NOMO-1 treated with DMSO at 0.1 percent for 48 hours (cell line): ENCODE measurements around the gene DHH.

ENCODE experiments used
- DNase-seq: peaks from one replicate; lab custom pipeline; 2025; ENCODE audit not compliant: unreplicated experiment; lab: John Stamatoyannopoulos, UW

DHH gene

DNA sequence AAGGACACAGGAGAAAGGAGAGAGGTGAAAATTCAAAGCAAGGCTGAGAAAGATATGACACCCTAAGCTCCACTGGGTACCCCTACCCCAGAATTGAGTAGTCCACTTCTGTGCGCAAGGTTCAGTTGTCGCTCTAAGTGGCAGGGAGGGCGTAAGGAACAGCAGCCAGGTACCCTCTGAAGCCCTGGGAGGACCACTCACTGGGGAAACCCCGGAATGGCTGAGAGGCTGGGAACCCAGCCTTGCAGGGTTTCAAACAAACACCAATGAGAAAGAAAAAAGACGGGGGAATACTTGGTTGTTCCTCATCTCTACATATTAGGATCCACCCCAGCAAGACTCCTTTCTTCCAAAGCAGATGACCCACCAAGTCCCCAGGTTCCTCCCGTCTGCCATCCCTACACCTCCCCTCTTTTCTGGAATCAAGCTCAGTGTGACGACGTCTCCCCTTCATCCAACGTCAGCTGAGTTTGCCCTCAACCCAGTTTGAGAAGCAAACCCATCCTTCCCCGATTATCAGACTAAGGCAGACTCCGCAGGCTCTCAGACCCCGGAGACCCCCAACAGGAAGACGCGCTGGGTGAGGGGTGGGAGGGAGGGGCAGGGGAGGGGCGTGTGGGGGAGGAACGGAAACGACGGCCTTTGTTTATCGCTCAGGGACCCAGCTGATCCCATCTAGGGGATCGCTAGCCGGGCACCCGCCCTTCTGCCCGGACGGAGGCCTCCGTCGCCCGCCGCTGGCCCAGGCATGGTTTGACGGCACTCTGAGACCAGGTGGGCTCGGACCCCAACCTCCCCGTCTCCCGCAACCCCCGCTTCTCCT, 15.3 kb upstream of the DHH start:
- no peak for DNase-seq

DNA sequence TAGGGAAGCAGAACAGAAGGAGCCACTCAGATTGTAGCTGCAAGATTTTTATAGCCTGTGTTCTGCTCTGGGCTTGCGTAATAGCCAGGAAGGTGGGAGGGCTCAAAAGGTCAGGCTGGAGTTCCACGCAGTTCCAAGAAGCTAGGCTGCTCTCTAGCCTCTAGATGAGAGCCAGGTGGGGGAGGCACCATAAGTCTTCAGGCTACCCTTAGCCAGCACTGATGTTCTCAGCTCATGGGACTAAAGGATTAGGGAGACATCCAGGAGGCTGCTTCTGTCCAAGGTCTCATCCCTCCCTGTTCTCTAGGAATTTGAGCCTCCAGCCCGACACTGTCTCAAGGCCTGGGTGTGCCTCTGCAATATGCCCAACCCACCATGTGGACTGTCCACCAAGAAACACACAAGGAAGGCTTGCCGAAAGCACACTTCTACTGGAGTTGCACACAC, 14.4 kb upstream of the DHH start:
- peak; percentile 76 for DNase-seq

DNA sequence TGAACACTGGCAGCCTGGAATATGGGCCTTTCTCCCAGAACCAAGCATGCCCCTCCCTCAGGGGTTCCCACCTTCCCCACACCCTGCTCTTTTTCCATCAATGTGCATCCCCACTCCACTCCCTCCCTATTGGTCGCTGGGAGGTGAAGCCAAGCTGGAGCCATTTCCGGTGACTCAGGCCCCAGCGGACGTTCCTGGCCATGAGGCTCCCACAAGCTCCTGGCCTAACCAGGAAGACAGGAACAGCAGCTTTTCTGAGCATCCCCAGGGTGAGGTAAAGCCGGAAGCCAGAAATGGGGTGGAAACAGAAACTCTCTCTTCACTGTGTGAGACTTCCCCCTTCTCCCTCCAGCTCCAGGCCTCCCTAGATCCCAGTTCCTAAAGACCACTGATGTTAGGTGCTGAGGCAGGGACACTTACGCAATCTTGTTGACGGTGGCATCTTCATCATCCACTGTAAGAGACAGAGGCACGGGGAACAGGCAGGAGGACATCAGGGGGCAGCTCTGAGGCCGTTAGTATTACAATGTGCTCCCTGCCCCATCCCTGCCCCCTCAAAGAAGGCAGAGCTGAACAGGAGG, 11.0 kb upstream of the DHH start:
- no peak for DNase-seq

DNA sequence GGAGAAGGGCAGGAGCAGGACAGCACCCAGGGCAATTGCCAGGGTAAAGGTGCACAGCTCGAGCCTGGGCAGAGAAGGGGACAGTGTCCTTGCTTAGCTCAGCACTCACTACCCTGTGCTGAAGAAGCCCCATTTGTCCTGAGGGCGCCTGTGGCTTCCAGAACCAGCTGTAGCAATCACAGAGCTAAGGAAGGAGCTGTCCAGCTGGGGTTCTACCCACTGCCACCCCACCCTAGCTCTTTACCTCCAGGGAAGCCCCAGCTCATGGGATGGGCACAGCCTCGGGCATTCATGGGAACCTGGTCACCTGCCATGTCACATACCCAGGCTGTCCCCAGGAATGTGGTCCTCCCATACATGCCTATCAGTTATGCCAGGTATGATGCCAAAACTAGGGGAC, 10.2 kb upstream of the DHH start:
- DNase-seq = no peak

DNA sequence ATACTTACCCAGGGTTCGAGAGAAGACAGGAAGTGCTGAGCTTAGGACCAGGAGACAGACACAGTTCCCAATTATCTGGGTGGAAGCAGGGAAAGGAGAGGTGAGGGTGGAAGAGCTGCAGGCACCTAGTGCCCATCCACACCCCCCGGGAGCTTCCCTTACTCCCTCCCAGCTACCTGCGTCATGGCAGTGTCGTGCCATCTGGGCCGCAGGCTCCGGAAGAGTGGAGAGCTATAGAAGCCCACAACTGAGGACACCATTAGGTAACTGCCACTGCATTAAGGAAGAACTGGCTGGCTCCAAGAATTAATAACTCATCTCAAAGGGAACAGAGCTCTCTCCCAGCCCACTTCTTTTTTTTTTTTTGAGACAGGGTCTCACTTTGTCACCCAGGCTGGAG, 5.8 kb upstream of the DHH start:
- no peak for DNase-seq

DNA sequence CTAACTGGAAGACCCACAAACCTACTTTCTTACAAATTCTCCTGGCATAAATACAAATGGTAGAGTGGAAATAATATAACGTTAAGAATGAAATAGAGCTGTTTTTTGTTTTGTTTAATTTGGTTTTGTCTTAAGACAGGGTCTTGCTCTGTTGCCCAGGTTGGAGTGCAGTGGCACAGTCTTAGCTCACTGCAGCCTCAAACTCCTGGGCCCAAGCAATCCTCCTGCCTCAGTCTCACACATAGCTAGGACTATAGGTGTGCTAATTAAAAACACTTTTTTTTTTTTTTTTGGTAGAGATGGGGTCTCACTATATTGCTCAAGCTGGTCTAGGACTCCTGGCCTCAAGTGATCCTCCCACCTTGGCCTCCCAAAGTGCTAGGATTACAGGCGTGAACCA, 4.1 kb upstream of the DHH start:
- no peak for DNase-seq

DNA sequence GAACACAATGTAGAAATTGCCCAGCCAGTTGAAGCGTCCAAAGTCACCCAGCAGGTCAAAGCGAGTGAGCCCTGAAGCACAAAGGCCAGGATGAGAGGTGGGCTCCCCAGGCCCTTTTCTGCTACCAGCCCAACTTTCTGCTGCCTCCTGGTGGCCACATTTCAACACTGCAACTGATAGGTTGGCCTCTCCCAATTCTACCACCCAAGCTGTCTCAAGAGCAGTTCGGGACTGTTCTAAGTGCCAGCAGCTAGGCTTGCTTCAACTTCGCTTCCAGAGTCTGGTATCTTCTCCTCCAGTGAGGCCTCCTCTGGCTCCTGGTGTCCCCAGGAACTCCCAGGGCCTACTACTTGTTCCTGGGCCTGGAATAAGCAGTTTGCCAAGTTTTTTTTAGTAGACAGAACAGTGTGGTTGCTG, 3.4 kb upstream of the DHH start:
- peak; percentile 31 for DNase-seq

DNA sequence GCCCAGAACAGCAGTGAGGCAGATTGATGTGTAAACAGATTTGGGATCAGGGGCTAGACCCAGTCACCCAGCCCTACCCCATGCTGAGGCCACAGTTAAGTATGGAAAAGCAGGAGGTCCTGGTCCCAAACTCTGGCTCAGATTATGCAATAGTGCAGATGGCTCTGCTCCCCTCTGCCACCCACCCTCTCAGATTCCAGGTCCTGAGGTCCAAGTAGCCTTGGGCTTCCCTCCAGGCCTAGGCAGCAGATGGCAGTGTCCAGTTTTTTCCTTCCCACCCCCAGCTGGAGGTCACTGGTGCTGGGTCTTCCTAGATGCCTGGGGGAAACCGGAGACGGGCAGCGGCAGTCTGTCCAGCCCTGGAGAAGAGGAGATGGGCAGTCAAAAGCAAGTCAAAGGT, 2.8 kb upstream of the DHH start:
- DNase-seq = no peak

DNA sequence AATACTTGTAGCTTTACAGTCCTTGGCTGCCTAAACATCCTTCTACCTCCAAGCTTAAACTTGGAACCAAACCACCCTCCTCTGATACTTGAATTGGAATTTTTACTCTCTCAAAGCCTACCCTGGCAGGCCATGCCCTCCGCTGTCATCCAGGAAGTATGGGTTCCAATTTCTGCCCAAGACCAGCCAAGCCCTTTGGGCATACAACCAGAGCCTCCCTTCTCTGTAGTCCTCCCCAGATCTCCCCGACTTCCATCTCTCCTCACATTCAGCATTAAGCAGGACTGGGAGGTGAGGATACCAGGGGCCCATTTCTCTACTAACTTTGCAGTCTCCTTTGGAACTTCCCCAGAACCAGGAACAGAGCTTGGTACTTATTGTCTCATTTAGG, 369 bp upstream of the DHH start:
- DNase-seq = no peak

DNA sequence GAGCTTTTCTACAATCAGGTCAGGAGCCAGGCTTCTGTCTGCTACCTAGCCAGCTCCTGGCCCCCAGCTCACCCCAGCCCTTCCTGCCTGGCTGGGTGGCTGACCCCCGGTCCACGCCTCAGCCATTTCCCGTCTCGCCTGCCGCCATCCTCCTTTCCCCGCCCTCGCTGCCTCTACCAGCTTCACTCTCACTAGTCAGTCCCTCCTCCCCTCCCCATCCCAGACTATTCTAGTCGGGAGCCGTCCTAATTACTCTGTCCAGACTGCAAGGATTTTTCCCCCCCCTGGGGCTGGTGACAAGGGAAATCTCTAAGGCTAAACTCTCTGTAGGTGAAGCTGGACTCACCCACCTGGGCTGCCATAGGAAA, 825 bp downstream of the DHH start:
- DNase-seq = no peak

DNA sequence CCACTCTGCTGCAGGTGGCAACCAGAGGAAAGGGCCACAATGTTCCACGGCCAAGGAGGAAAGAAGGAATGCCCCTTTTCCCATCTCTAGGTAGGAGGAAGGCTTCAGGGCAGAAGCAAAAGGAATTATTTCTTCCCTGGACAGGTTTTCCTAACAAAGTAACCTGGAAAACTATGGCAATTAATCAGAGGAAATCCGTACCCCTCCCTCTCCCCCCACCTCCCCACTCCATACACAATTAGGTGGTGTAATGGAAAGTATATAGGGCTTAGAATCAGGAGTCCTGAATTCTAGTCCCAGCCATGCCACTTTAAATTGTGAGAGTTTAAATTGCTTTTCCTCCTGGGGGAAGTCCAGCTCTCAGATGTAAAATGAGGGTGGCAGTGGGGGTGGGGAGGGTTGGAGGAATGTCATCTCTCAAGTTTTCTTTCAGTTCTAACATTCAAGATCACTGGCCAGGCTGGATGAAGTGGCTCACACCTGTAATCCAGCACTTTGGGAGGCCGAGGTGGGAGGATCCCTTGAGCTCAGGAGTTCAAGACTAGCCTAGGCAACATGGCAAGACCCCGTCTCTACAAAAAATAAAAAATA, 1.7 kb downstream of the DHH start:
- DNase-seq = no peak

DNA sequence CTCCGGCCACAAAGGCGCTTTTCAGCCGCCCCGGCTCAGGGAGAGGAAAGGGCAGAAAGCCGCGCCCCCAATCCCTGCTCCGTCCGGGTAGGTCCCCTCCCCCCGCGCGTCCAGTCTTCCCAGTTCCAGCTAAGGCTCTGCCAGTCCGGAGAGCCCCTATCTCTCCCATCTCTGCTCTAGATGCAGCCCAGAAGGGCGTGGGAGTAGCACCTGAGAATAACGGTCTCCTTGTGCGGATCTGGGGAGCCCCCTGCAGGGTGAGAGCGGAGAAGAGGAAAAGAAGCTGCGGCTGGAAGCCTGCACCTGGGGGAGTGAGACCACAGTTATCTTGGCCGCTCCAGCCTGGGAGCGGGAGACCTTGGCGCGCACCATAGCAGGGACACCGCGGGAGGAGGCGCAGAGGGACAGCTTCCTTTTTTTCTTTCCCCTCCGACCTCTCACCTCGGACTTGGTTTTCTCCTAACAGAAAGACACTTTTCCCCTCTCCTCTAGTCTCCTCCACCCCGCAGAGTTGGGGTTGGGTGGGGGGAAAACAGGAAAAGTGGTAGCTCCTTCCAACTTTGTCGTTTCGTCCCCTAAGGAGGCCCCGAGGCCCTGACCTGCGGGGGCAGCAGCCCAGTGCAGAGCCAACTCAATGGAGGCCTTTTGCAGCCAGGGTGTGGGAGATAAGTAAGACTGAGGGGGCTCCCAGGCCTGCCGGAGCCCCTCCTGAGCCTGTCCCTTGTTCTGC, 2.4 kb downstream of the DHH start:
- DNase-seq = no peak

DNA sequence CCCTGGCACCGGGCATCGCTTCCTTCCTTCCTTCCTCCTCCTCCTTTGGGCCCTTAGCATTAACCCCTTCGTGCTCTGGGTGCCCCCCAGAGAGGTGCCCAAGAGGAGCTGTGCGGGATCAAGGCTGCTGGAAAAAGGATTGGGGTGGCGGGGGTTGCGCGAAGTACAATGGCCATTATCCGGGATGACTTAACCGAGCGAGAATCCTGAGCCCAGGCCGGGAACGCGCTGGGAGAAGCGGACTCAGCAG, 2.8 kb downstream of the DHH start:
- no peak for DNase-seq

DNA sequence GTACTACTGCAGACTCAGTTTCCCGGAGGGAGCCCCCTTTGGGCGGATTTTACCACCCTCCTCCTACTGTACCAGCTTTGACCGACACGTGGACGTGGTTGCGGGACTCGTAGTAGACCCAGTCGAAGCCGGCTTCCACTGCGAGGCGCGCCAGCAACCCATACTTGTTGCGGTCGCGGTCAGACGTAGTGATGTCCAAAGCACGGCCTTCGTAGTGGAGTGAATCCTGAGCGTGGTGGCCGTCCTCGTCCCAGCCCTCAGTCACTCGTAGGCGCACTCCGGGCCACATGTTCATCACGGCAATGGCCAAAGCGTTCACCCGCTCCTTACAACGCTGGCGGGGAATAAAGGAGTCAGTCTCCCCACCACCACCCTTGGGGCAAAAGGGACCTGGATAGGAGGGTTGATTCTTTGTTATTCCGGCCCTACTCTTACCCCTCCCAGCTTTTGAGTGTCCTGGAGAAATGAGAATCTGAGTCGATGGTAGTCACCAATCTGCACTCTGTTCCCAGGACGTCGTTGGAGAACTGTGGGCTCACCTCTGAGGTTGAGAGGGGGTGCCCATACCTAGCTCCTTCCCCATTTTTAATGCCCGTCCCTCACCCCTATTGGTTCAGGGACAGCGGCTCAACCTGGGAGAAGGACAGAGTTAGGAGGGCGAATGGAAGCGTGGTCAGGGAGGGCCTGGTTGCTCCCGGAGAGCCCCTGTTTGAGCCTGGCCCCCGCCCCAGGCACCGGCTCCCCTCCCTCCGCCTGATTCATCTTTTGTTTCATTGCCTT, 3.4 kb downstream of the DHH start:
- DNase-seq = no peak

DNA sequence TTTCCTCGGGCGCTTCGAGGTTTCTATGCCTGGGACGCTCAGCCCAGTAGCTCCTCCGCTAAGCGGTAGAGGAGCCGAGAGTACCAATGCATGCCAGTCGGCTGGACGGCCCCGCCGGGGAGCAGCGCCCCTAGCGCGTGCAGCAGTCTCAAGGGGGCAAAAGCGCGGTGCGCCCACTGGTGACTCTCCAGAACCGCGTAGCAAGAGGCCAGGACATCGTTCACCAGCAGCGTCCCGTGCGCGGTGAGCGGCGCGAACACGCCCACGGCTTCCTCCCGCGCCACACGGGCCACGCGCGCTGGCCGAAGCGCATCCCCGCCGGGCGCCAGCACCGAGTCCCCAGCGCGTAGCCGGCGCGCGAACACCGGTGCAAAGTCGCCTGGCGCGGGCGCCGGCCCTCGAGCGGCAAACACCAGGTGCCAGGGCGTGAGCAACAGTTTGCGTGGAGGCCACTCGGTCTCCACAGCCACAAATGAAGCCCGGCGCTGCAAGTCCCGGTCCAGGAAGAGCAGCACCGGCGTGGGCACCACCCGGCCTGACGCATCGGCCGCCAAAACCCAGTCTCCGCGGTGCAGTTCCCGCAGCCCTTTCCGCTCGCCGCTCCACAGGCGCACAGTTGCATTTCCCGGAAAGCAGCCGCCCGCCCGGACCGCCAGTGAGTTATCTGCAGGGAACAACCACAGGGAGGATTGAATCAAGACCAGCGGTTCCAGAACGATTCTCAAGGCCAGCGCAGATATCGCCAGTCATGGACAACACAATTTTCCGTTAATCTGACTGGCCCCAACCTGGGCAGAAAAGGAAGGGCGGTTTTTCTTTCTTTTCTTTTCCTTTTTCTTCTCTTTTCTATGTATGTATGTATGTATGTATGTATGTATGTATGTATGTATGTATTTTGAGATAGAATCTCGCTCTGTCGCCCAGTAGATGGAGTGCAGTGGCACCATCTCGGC, 4.5 kb downstream of the DHH start:
- no peak for DNase-seq

DNA sequence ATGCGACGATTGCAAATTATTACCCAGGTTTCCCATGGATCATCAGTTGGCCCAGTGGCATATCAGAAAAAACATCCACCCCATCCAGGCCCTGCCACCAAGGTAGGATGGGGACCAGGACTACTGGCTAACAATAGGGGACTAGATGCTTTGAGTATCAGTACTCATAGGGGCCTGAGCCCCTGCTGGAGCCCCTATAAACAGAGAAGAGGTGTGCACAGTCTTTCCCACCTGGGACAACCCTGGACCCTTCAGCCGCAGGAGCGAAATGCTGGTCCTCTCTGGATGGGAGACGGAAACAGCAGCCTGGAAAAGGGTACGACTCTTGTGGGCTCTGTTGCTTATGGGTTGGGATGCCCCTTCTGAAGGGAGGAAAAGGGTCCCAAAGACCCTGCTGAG, 5.7 kb downstream of the DHH start:
- no peak for DNase-seq

DNA sequence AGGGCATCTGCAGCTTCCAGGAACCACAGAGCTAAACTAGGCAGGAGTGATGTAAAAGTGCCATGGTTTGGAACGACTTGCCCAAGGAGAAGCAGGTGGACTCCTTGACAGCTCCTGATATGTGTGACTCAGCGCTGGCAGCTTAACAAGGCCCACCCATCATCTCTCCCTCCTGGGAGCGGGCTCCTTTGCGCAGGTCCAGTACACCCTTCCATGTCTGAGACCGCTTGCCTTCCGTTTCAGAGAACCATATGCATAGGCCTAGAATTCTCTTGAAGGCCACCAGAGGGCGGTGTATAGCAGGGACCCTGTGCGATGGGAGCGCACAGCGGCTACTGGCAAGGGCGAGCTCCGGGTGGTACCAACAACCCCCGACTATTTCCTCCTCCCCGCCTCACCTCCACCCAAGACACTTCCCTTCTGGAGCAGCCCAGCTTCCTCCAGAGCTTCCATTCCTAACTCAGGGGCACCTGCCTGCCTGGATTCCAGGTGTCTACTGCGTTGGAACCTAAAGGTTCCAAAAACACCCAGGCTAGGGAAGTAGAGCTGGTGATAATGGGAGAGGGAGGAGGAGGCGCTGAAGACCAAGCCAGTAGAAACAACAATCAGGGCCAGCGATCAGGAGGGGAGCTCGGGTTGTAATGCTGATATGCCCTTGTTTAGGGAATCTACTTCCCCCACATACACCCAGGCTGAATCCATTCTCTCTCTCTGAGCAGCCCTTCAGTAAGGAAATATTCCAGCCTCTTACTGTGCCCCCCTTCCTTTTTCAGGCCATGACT, 6.3 kb downstream of the DHH start:
- DNase-seq = peak; percentile 76

DNA sequence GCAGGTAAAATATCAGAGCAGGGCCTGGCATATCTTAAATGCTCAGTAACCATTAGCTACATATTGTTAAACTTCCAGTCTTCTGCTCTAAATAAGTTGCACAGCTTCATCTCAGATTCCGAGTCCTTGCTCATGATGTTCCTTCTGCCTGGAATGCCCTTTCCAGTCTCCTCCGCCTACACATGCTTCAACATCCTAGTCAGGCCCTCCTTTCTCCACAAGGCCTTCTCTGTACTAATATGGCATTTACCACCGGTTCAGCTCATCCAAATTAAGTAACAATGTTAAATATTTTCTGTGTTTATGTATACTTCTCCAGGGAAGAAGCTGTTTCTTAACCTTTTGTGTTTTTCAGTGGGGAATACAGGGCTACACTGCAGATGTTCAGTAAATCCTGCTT, 8.5 kb downstream of the DHH start:
- DNase-seq = no peak

DNA sequence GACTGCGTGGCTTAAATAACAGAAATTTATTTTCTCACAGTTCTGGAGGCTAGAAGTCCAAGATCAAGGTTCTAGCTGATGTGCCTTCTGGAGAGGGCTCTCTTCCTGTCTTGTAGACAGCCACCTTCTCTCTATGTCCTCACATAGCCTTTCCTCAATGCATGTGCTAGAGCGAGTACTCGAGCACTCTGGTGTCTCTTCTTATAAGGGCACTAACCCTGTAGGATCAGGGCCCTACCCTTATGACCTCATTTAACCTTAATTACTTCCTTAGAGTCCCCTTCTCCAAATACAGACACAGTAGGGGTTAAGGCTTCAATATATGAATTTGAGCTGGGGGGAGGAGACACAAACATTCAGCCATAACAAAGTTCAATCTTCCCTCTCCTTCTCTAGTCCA, 10.2 kb downstream of the DHH start:
- no peak for DNase-seq

DNA sequence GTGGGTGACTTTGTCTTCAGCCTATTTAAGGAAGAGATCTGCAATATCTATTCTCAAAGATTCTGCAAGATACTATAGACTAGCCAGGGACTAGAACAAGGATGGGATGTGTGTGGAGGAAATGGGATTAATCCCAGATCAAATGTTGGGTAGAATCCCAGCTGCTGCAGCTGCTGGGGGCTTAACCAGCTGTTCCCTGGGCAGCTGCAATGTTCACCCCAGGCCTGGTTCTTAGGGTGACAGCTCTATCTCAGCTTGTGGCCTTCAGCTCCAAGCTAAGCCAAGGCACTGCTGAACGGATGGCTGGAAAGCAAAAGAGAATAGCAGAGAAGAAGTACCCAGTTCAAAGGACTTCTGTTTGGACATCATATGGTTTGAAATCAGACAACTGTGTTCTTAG, 14.8 kb downstream of the DHH start:
- no peak for DNase-seq
